NCI-H1436 treated with DMSO at 0.1 percent for 48 hours (cell line): ENCODE data around the gene DUS1L.
A peak's percentile ranks its signal among the peaks of the same experiment; 100 is the strongest.

Experiments
- DNase-seq: peaks from one replicate; lab custom pipeline; 2025; lab: John Stamatoyannopoulos, UW

The DUS1L gene

GRCh38 chr17:82023447-82024241 is 42.0 kb downstream of the DUS1L start:
- no peak for DNase-seq

GRCh38 chr17:82022981-82023446 is 42.6 kb downstream of the DUS1L start, which contains the start of gene LRRC45:
Gene LRRC45 (plus strand): TSS chr17:82023305. CDS start chr17:82023644, 339 bp downstream.
- DNase-seq: peak; percentile 99

- no peak for DNase-seq
Observed at GRCh38 chr17:82022310-82022980, 43.2 kb downstream of the DUS1L start, which contains the start of gene CENPX. Gene CENPX (minus strand): TSS chr17:82022878. CDS start chr17:82022861, 17 bp downstream.

DNA sequence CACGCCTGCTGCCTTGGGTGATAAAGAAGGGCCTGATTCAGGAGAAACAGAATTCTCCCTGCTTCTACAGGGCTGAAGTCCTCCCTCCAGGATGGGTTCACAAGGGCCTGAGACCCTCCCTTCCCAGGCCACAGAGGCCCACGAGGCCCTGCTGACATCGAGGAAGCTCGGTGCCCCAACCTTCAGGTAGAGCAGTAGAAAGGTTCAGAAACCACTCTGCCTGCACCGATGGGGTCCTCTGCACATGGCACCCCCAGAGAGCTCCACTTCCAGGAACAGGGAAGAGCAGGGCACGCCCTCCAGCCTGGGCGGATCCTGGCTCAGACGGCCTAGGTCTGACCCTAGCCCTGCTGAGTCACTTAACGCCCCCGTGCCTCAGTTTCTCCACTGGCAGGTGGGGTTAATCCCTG is 43.7 kb downstream of the DUS1L start:
- no peak for DNase-seq

- no peak for DNase-seq
Observed at GRCh38 chr17:82021107-82021899, 44.3 kb downstream of the DUS1L start.

DNA sequence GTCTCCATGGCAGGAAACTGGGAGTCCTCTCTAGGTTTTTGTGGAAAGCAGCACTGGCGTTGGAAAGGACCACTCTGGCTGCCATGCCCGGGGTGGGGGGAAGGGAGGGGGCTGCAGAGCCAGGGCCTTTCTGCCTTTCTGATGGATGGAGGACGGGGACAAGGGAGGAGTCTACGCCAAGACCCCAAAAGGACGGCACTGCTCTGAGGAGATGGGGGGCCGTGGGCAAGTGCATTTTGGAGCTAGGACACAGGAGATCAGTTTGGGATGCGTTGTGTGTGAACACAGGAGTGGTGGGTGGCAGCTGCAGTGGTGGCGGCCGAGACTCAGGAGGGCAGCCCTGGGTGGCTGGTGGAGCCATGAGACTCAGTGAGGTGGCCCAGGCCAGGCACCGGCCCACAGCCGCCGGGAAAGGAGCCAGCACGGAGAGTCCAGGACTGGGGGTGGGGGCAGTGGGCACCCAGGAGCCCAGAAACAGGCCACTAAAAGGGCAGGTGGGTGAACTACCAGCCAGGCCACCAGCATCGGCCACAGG is 45.0 kb downstream of the DUS1L start:
- DNase-seq: no peak

DNA sequence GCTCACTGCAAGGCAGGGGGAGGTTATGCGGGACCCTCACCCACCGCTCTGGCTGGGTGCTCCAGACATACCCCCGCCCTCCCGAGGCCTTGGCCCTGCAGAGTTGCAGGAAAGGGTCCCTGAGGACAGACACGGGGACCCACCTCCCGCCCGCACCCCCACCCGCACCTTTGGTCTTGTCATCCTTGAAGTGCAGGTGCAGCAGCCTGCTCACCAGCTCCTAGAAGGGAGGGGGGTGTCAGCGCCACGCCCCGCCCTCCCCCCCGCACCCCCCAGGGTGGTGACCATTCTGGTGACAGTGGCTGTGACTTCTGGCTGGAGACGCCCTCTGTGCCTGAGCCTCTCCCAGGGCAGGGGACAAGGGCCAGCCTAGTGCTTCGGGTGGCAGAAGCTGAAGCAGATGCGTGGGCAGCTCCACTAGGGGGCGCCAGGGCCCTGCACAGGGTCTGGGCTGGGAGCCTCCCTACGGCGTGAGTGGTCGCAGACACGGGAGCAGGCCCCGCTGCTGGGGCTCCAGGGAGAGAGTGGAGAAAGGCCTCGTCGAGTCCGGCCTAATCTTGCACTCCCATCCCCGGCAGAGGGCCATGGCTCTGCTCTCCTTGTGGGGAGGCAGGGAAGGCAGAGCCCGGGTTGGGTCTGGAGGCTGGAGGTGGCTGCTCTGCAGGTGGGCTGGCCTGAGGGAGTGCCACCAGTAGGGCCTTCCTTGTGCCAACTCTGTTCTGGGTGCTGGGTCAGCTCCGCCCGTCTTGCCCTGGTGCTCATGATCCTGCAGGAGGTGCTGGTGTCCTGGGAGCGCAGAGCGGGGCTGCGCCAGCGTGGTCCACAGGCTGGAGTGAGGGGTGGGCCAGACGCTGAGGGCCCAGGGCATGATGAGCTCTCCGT is 45.7 kb downstream of the DUS1L start:
- DNase-seq: no peak

DNA sequence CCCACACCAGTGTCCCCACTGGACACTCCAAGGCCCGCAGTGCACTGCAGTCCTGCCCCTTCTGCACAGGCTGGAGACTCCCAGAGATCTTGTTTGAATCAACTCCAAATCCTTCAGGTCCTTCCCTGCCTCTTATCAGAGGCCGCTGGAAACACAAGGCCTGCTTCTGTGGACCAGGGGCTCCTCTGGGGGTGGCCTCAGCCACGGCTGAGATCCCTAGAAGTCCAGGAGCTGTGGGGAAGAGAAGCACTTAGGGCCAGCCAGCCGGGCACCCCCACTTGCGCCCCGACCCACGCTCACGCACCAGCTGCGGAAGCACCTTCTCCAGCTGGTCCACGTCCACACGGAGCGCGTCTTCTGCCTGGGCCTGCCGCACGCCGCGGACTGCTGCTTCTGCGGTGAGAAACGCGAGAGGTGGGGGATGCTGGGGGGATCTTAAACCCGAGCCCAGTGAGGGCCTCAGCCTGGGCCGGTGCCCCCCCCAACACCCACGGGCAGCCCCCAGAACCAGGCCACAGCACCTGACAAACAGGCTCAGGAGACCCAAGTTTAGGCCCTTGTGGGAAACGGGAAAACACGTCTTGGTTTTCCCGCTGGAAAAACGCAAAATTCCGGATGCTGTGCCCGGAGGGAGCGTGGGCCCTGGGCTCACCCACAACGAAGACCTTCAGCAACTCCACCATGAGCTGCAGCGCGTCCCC is 46.5 kb downstream of the DUS1L start:
- DNase-seq: no peak

DNA sequence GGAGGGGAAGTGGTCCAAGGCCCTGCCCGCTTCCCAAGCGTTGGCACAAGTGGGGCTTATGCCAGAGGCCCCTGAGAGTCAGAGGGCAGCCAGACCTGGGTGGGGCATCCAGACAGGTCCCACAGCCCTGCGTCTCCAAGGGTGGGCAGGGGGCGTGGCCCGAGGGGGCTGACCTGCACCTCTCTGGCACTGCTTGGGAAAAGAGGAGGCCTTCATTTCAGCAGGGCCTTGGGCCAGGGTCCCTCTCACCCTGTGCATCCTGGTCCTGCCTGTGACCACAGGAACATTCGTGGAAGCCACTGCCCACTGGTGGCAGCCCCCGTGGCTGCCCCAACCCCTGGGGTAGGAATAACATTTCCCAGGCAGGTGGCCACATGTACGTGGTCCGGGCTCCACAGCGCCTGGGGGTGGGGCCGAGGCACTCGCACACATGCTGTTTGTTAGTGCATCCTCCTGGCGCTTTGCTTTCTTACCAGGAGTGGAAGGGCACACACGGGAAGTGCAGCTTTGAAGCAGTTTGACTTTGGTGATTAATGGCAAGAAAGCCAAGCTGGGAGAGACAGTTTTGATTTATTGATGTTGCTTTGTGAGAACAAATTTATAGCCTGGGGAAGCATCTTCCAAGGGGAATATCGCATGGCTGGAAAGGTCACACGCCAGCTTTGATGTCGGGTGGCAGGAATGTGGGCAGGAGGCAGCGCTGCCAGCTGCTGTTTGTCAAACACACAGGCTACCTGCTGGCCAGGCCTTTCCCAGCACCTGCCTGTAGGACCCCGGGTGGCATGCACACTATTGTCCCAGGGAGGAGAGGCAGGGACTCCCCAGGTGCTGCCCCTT is 47.2 kb downstream of the DUS1L start:
- DNase-seq: no peak

GRCh38 chr17:82017612-82018151 is 47.9 kb downstream of the DUS1L start:
- DNase-seq: no peak

DNA sequence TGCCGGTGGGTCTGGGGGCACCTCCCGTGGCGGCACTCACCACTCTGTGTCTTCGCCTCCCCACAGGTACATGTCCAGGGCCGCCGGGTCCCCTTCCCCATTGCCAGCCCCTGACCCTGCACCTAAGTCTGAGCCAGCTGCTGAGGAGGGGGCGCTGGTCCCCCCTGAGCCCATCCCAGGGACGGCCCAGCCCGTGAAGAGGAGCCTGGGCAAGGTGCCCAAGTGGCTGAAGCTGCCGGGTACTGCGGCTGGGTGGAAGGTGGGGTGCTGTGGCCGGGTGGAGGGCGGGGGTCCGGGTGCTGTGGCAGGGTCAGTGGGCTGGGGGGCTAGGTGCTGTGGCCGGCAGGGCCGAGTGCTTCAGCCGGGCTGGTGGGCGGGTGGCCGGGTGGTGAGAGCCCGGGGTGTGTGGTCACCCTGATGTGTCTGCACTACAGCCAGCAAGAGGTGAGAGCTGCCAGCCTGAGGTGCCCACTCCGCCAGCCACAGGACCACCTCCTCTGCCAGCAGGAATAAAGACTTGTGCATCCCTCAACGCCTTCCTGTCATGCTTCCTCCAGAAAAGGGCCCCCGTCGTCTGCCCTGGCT is 48.6 kb downstream of the DUS1L start:
- DNase-seq: no peak

- DNase-seq: no peak
Observed at GRCh38 chr17:82016061-82016874, 49.3 kb downstream of the DUS1L start.

- no peak for DNase-seq
Observed at GRCh38 chr17:82015311-82015971, 50.2 kb downstream of the DUS1L start.

GRCh38 chr17:82014971-82015310 is 50.7 kb downstream of the DUS1L start:
- no peak for DNase-seq

GRCh38 chr17:82014432-82014831 is 51.2 kb downstream of the DUS1L start:
- DNase-seq: no peak

GRCh38 chr17:82013772-82014321 is 51.8 kb downstream of the DUS1L start:
- DNase-seq: no peak

DNA sequence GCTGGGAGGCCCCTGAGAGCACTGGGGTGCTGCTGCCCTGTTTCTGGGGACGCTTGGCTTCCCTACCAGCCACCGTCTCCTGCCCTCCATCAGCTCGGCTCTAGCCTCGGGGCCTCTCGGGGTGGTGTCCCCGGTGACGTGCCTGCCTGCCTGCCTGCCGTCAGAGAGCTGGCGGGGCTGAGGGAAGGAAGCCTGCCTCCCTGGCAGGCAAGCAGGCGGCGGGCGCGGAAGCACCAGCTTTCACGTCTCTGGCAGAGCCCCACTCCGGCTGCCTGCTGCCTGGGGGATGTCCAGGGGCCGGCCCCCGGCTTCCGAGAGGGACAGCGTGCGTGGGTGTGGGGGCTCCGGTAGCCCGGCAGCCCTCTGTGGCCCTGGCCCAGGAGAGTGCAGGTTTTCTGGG is 52.3 kb downstream of the DUS1L start:
- DNase-seq: no peak
